KBM-7 (cell line): ENCODE data around the gene TK1.
"Not testable (repeated sequence)": the region's sequence is repeated elsewhere in the genome, so short reads cannot be mapped to it uniquely, and the experiment has no call there.

Experiments
- DNase-seq: peaks from one replicate; pipeline ENCODE4 v3.0.0-alpha.2; 2015
- in situ Hi-C: fragments of 300-500 bp; cut with MboI; formaldehyde crosslinking; loops from 2 replicates; pipeline ENCODE4 v1.14.3; 2020; ENCODE audit warnings: low sequenced_read_pairs, low pct_unique_long_range_greater_than_20kb, mixed read lengths

TK1 gene

DNA sequence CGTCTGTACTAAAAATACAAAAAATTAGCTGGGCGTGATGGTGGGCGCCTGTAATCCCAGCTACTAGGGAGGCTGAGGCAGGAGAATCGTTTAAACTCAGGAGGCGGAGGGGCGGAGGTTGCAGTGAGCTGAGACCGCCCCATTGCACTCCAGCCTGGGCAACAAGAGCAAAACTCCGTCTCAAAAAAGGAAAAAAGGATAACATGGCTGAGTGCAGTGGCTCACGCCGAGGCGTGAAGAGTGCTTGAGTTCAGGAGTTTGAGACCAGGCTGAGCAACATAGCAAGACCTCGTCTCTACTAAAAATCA lies 47.0 kb downstream of the TK1 start:
- in situ Hi-C loops, DNase-seq: not testable (repeated sequence)

DNA sequence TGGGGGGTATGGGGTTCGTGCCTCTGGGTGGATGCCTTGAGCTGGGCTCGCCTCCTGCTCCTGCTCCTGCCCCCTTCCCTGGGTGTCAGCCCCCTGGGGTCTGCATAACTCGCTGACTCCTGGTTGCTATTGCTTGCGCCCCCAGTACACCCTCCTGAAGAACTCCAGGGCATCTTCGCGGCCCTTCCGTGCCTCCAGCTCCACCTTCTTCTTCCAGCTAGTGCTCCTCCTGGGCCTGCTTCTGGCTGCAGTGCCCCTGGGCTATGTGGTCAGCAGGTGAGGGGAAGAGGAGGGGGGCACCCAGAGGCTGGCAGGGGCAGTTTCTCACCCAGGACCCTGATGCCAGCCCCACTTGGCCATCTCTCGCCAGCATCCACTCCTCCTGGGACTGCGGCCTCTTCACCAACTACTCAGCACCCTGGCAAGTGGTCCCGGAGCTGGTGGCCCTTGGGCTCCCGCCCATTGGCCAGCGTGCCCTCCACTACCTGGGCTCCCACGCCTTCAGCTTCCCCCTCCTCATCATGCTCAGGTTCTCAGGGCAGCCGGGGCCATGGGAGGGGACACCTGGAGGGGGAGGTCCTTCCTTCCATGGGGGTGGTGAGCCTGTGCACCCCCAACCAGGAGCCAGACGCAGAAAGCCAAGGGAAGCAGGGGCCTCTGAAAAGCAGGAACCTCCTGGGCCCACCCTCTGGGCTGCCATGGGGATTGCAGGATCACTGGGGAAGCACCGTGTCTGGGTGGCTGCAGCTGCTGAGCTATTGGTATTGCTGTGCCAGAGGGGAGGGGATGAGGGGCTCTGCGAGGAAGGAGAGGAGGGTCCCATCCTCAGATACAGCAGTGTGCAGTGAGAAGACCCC lies 48.4 kb downstream of the TK1 start:
- DNase-seq, result no peak
- in situ Hi-C loops, result no loop called here

DNA sequence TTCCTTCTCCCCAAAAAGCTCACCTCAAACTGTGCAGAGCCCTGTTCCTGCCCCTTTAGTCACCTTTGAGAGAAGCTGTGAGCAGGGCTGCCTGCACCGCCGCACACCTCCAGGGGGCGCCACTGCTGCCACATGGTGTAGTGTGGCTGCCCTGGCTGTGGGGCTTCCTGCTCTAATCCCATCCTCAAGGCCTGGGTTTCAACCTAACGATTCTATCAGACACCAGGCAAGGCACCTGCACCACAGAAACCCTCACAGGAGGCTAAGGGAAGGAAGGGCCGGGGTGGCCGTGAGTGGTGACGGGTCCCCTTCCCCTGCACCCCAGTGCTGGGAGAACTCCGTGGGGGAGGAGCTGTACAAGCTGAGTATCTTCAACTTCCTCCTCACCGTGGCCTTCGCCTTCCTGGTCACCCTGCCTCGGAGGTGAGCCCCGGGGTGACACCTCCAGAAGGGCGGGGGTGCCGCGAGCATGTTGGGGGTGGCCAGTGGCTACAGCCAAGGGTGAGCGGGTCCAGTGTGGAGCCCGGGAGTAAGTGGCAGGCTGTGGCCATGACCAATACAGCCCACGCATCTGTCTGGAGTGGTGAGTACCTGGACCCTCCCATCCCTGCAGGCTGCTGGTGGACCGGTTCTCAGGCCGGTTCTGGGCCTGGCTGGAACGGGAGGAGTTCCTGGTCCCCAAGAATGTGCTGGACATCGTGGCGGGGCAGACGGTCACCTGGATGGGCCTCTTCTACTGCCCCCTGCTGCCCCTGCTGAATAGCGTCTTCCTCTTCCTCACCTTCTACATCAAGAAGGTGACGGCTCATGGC lies 49.3 kb downstream of the TK1 start:
- peak; percentile 60 for DNase-seq
- in situ Hi-C loops, result no loop called here

DNA sequence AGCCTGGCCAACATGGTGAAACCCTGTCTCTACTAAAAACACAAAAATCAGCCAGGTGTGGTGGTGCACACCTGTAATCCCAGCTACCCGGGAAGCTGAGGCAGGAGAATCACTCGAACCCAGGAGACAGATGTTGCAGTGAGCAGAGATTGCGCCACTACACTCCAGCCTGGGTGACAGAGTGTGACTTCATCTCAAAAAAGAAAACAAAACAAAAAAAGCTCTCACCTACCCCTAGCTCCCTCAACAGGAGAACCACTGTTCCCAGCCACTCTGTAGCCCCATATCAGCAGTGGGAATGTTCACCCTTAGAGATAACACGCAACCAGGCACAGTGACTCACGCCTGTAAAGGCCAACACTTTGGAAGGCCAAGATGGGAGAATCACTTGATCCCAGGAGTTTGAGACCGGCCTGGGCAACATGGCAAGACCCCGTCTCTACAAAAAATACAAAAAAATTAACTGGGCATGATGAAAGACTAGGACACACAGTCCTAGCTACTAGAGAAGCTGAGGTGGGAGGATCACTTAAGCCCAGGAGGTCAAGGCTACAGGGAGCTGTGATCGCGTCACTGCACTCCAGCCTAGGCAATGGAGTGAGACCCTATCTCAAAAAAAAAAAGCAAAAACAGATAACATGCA lies 50.9 kb downstream of the TK1 start:
- in situ Hi-C loops, result no loop called here

DNA sequence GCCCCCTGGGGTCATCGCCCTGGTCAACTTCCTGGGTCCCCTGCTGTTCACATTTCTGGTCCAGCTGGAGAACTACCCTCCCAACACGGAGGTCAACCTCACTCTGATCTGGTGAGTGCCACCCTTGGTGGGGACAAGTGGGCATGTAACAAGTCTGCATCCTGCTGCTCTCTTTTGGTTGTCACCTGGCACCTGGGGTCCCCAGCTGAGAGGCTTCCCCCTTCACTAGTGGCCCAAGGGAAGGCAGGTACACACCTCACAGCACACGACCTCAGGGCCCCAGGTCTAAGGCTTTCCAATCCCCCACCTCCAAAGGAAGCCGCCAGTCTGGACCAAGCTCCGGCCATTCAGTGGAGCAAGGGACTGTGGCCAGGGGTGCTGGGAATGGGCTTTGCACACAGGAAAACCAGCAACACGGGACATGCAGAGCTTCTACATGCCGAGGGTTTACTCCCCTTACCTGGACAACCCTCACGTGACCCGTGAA lies 51.9 kb downstream of the TK1 start:
- in situ Hi-C loops, result no loop called here
- DNase-seq, result no peak

More for the DNA sequence above, 50.9 kb downstream of the TK1 start:
- DNase-seq, result no peak

DNA sequence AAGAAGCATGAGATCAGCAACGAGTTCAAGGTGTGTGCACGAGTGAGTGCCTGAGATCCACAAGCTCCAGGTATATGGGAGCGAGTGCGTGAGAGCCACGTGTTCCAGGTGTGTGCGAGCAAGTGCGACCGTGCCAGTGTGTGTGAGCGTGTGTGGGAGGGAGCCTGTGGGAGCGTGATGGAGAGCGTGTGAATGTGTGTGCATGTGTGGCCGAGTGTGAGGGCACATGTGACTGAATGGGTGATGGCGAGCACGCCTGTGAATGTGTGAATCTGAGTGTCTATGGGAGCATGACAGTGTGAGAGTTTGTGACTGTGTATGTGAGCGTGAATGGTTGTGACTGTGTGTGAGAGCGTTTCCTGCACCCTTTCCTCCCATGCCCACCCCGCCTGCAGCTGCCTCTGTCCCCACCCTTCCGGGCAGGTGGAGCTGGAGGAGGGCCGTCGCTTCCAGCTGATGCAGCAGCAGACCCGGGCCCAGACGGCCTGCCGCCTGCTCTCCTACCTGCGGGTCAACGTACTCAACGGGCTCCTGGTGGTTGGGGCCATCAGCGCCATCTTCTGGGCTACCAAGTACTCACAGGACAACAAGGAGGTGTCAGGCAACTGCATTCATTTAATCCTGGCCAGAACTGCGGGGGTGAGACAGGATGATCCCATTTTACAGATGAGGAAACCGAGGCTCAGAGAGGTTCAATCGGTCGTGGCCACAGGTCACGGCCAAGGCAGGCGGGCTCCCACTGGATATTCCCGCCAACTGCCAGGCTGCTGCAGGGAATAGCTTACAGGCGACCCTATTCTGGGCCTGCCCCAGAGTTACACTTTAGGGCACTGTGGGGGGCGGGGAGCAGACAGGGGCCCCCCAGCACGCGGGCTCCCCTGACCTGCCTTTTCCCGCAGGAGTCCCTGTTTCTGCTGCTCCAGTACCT lies 52.6 kb downstream of the TK1 start:
- in situ Hi-C loops, result no loop called here
- peak; percentile 73 for DNase-seq

DNA sequence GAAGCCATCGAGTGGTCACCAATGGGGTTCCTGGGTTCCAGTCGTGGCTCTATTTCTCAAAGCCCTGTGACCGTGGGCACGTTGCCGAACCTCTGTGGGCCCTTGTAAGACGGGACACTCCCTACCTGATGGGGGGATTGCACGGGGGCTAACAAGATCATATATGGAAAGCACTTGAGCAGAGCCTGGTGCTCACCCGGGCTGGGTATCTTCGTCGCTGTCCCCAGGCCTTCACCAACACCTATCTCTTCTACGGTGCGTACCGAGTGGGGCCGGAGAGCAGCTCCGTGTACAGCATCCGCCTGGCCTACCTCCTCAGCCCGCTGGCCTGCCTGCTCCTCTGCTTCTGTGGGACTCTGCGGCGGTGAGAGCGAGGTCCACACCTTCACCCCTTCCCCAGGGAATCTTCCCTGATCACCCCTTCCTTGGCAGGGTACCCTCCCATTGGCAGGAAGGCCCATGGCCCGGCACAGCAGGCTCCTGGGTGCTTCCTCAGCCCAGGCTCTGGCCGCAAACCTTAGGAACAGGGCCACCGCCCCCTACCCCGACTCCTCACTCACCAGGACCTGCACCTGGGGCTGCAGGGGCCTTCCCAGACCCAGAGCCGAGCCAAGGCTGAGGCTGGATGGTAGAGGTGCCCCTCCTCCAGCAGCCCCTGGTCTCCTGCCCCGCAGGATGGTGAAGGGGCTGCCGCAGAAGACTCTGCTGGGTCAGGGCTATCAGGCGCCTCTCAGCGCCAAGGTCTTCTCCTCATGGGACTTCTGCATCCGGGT lies 53.5 kb downstream of the TK1 start:
- in situ Hi-C loops, result no loop called here
- DNase-seq, result no peak

DNA sequence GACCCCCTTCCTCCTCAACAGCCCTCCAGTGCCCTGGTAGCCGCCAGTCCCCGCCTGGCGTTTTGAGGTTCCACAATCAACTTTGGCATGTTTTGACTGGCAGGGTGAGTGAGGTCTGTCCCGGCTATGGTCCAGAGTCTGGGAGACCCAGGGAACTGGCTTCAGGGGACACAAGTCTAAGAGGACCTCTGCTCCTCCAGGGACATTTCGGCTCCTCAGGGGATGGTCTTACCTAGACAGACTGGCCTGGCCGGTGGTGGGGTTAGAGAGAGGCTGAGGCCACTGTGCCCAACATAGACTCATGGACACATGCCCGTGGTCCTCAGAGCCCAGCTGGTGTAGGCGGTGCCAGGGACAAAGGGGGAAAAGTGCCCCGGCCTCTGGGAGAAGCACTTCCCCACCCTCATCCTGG lies 54.1 kb downstream of the TK1 start:
- in situ Hi-C loops, result no loop called here
- no peak for DNase-seq

DNA sequence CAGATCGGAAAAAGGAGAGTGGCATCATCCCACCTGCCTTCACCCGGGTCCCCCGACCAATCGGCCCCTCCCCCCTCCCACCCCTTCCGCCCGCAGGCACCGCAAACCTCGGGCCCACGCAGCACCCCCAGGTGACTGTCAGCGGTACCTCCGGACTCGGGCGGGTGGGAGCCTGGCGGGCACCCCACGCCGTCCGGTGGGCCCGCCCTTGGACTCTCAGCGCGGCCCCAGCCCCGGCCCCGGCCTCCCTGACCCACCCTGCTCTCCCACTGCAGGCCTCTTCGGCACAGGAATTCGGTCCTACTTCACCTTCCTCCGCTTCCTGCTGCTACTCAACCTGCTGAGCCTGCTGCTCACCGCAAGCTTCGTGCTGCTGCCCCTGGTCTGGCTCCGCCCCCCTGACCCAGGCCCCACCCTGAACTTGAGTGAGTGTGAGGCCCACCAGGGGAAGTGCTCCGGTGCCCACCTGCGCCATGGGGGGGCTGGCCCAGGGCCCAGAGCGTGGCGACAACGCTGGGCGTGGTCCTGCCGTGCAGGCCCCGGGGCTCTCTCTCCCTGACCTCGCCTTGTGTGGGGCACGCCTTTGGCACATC lies 54.7 kb downstream of the TK1 start:
- in situ Hi-C loops, result no loop called here
- peak; percentile 67 for DNase-seq

DNA sequence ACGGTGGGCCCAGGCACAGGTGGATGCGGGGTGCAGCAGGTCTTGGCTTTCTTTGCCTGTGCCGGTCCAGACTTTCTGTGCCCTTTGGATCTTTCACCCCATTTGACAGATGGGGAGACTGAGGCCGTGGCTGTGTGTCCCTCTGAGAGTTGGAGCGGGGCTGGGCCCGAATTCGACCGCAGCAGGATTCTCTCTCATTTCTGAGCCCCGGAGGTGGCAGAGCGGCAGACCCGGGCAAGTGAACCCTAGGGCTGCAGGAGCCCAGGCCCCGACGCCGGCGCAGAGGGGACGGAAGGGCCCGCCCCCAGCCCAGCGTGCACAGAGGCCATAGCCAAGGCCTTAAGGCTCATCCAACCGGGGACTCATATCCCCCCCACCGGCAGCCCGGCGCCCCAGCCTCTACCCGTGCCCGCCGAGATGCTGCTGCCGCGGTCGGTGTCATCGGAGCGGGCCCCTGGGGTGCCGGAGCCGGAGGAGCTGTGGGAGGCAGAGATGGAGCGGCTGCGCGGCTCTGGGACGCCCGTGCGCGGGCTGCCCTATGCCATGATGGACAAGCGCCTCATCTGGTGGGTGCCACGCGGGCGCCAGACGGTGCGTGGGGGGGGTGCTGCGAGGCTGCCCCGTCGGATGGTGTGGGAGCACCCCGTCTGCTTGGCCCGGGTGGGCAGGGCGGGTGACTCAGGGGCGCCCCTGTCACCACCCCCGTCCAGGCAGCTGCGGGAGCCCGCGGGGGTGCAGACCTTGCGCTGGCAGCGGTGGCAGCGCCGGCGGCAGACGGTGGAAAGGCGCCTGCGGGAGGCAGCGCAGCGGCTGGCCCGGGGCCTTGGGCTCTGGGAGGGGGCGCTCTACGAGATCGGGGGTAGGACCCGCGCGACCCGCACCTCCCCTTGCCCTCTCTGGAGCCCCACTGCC lies 55.4 kb downstream of the TK1 start:
- peak; percentile 37 for DNase-seq
- in situ Hi-C loops, result no loop called here

DNA sequence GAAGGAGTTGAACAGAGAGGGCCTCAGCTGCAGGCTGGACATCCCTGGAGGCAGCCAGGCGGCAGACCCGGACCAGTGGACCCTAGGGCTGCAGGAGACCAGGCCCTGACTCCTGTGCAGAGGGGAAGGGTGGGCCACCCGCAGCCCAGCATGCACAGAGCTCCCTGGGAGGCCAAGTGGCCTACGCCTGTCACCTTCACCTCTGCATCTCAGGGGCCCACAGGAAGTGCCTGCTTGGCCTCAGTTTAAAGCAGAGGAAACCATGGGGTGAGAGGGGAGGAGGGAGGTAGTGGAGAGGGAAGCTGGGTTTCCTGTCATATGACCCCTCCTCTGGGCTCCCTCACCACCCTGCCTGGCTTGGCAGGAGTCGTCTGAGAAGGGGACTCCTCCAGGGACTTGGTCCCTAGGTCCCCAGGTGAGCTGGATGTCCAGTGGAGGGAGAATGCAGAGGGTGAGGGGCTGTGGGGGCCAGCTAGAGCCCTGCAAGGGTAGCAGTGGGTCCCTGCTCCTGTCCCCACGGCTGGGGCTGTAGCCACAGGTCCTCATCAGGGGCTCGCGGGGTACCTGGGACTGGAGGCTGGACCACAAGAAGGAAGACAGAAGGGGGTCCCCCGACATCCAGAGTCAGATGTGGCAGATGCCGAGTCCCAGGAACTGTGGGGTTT lies 56.3 kb downstream of the TK1 start, which contains the start of gene TMC8:
Gene TMC8, plus strand, starts transcription at position 335 of the 665 bp plus-strand sequence. CDS start 818 bp downstream, outside the sequence.
- in situ Hi-C loops, result no loop called here
- peak; percentile 92 for DNase-seq

DNA sequence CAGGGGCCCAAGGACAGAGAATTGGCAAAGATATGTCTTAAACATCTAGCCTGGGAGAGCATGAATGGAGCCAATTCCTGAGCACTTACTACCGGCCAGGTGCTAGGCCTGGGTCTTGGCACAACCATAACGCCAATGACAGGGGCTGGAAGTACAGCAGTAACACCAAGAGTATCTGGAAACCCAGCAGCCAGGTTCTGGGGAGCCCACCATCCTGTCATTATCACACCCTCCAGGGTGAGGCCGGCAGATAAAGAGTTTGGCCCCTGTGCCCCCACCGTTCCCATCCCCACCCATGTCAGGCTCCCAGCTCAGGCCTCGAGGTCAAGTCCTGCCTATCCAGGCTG lies 56.8 kb downstream of the TK1 start:
- no peak for DNase-seq
- in situ Hi-C loops, result no loop called here

DNA sequence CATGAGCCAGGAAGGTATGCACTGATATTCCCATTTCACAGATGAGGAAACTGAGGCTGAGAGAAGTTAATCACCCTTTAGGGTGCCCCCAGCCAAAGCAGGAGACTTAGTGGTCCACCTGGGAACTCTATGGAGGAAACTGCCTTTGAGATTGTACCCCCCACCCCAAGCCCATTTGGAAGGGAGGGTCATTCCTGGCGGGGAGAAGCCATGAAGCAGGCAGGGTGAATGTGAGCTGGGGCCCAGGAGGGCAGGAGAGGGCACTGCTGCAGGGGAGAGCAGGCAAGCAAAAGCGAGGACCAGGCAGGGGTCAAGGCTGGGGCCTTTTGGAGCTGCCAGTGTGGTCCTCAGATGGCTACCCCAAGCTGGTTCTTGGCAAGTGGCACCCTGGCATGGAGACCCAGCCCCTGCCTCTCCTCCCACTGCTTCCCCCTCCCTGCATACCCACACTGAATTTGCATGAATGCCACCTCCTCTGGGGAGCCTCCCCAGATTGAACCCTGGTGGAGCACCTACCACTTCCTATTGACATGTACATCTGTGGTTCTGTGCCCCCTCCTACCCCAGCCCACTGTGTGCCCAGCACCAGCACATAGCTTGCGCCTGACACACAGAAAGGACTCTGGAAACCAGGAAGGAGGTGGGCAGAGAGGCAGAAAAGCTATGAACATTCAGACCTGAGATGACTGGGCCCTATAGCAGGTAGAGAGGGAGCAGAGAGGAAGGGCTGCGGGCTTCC lies 57.3 kb downstream of the TK1 start:
- in situ Hi-C loops, result no loop called here
- DNase-seq, result no peak

DNA sequence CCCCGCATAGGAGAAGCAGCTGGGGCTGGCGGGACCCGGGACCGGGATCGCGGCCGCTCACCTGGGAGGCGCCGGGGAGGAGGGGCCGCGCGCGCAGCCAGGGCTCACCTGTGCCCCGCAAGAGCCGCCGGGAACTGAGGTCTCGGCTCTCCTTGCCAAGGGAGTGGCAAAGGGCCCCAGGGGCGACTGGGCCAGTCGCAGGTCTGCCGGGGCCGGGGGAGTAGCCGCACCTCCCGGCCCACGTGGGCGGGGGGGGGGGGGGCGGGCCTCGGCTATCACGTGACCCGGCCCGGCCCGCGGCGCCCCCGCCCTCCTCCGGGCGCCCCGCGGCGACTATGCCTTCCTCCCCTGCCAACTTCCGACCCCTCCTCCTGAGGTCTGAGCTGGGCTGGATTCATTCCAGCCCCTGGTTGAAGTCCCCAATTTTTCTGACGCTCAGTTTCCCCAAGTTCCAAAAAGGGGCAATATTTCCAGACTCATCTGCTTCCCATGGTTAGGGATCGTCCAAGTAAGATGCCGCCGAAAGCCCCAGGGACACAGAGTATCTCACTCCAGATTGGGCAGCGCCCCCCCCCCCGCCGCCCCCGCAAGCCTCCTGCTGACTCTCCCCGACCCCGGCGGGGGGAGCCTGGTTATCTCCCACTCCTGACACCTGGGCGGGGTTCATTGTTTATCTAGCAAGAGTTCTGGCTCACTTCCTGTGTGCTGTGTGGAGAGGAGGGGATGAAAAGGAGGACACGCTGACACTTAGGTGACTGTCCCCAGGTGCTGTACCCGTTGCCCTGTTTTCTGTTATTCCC lies 58.1 kb downstream of the TK1 start, which contains the start of gene TMC6:
Gene TMC6, minus strand, starts transcription at position 205 of the 800 bp plus-strand sequence. CDS start 1,923 bp downstream, outside the sequence.
- peak; percentile 76 for DNase-seq
- in situ Hi-C loops, result no loop called here
